Hepatocyte (in vitro differentiated cells): ENCODE results near the gene ITGB1. TPM values are rescaled to one million over a fixed set of nuclear protein-coding genes. Genes with fewer than 3 reads are reported as not detected.

Source experiments
- DNase-seq: peaks from one replicate; pipeline ENCODE4 v3.0.0-alpha.2; 2016; ENCODE audit warnings: low spot score
- H2AFZ ChIP-seq: fragments of 200-600 bp; sonication (generic); 2 replicates; pipeline ENCODE4 v1.6.0; 2016; ENCODE audit warnings: antibody characterized with exemption, mild to moderate bottlenecking
- H3K27ac ChIP-seq: fragments of 200-600 bp; sonication (generic); 2 replicates; pipeline ENCODE4 v1.5.1; 2016; ENCODE audit warnings: mild to moderate bottlenecking
- H3K27me3 ChIP-seq: fragments of 200-600 bp; sonication (generic); 2 replicates; pipeline ENCODE4 v1.6.1; 2016
- H3K36me3 ChIP-seq: fragments of 200-600 bp; sonication (generic); replicated peaks from 2 replicates; pipeline ENCODE4 v1.5.1; 2016; ENCODE audit warnings: low read depth; ENCODE audit not compliant: insufficient read depth
- H3K4me1 ChIP-seq: fragments of 200-600 bp; sonication (generic); 2 replicates; pipeline ENCODE4 v1.5.1; 2016; ENCODE audit warnings: mild to moderate bottlenecking, moderate library complexity; ENCODE audit not compliant: insufficient read depth
- H3K4me2 ChIP-seq: fragments of 200-600 bp; sonication (generic); 2 replicates; pipeline ENCODE4 v1.6.0; 2016
- H3K4me3 ChIP-seq: fragments of 200-600 bp; sonication (generic); 2 replicates; pipeline ENCODE4 v1.5.1; 2016; ENCODE audit warnings: mild to moderate bottlenecking
- H3K79me2 ChIP-seq: fragments of 200-600 bp; sonication (generic); 2 replicates; pipeline ENCODE4 v1.6.0; 2017; ENCODE audit warnings: mild to moderate bottlenecking
- H3K9me2 ChIP-seq: fragments of 200-600 bp; sonication (generic); replicated peaks from 2 replicates; pipeline ENCODE4 v1.6.0; 2017; ENCODE audit warnings: mild to moderate bottlenecking; ENCODE audit not compliant: insufficient read depth
- H3K9me3 ChIP-seq: fragments of 200-600 bp; sonication (generic); 2 replicates; pipeline ENCODE4 v1.5.1; 2016; ENCODE audit warnings: low read depth, mild to moderate bottlenecking
- H4K20me1 ChIP-seq: fragments of 200-600 bp; sonication (generic); 2 replicates; pipeline ENCODE4 v1.6.0; 2016; ENCODE audit warnings: mild to moderate bottlenecking; ENCODE audit not compliant: insufficient read depth, poor library complexity, severe bottlenecking
- EZH2 ChIP-seq: fragments of 200-600 bp; sonication (generic); IDR thresholded peaks from 2 replicates; pipeline ENCODE4 v1.6.1; 2016; ENCODE audit warnings: antibody characterized with exemption, mild to moderate bottlenecking, borderline replicate concordance
- EZH2phosphoT487 ChIP-seq: fragments of 200-600 bp; sonication (generic); IDR thresholded peaks from one replicate; pipeline ENCODE4 v1.6.1; 2018; ENCODE audit warnings: antibody characterized with exemption, mild to moderate bottlenecking, low read depth, moderate library complexity; ENCODE audit not compliant: unreplicated experiment, severe bottlenecking
- WGBS: methylation state at CpG from one replicate; pipeline ENCODE4 v1.1.6; 2016; ENCODE audit warnings: low lambda C conversion rate; ENCODE audit errors: missing lambda C conversion rate; 5-methylcytosine and 5-hydroxymethylcytosine counted together
- polyA plus RNA-seq: library from polyadenylated mRNA; unstranded; fragments of >200 nt; fragmentation: Nextera tagmentation; extraction: Ambion mirVana; gene quantifications from 2 replicates; pipeline ENCODE4 v1.2.1, GENCODE V29; 2016
- total RNA-seq: library from RNA; depleted of rRNA; stranded (reverse); fragments of >200 nt; gene quantifications from 2 replicates; pipeline ENCODE4 v1.2.3, GENCODE V29; 2014
- TF ChIP-seq, protein P1 (sequence below): fragments of 200-600 bp; sonication (generic); IDR thresholded peaks from 2 replicates; pipeline ENCODE4 v1.5.1; 2016; ENCODE audit warnings: antibody characterized with exemption, mild to moderate bottlenecking; ENCODE audit not compliant: poor library complexity

Gene ITGB1
- total and polyA plus RNA-seq, 2 experiments from 2014 or later, result 291 to 552 TPM

- 100% methylated on average over 1 of the region's 1 CpG for WGBS
- H3K27ac ChIP-seq, result no peak overlapping the region
- no peak overlapping the region for H3K4me2 ChIP-seq
- no peaks in the 10 kb centered on the region for H3K9me3 ChIP-seq
- H3K27me3 ChIP-seq, result no peaks in the 10 kb centered on the region
- peaks cover 93% of the 10 kb centered on the region for H3K79me2 ChIP-seq
- no peak overlapping the region for H2AFZ ChIP-seq
- peaks cover 16% of the 10 kb centered on the region for H3K4me1 ChIP-seq
- no peak overlapping the region for H3K4me3 ChIP-seq
- DNase-seq, result no peak
- TF ChIP-seq EZH2phosphoT487 (no peak), EZH2 (no peak)
- TF ChIP-seq, protein P1, sequence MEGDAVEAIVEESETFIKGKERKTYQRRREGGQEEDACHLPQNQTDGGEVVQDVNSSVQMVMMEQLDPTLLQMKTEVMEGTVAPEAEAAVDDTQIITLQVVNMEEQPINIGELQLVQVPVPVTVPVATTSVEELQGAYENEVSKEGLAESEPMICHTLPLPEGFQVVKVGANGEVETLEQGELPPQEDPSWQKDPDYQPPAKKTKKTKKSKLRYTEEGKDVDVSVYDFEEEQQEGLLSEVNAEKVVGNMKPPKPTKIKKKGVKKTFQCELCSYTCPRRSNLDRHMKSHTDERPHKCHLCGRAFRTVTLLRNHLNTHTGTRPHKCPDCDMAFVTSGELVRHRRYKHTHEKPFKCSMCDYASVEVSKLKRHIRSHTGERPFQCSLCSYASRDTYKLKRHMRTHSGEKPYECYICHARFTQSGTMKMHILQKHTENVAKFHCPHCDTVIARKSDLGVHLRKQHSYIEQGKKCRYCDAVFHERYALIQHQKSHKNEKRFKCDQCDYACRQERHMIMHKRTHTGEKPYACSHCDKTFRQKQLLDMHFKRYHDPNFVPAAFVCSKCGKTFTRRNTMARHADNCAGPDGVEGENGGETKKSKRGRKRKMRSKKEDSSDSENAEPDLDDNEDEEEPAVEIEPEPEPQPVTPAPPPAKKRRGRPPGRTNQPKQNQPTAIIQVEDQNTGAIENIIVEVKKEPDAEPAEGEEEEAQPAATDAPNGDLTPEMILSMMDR, result no peak
- no peaks in the 10 kb centered on the region for H3K9me2 ChIP-seq
- H3K36me3 ChIP-seq, result no peaks in the 10 kb centered on the region
- H4K20me1 ChIP-seq, result peaks cover 99% of the 10 kb centered on the region
Observed at GRCh38 chr10:32942081-32942480, 15.9 kb downstream of the ITGB1 start.

DNA sequence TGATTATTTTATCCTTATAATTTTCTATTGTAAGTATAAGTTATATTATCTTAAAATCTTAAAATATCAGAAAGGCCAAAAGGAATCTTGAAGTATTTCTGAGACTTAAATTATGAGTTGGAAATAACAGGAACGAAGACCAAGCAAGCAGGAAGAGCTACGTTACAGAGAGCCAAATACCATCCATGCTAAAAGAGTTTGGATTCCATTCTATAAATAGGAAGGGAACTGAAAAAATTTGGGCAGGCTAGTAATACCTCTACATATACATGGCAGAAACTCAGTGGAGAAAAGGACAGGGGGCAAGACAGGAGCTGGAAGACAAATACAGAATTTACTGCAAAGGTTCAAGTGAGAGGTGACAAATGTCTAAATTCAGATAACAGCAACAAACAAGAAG lies 16.7 kb downstream of the ITGB1 start:
- Histone ChIP-seq H3K9me2 (no peaks in the 10 kb centered on the region), H3K79me2 (peaks cover 93% of the 10 kb centered on the region), H2AFZ (no peak overlapping the region), H3K36me3 (no peaks in the 10 kb centered on the region), H3K4me3 (no peak overlapping the region), H3K4me1 (peaks cover 16% of the 10 kb centered on the region), H3K27me3 (no peaks in the 10 kb centered on the region), H4K20me1 (peaks cover 99% of the 10 kb centered on the region), H3K9me3 (no peaks in the 10 kb centered on the region), H3K4me2 (no peak overlapping the region), H3K27ac (no peak overlapping the region)
- 69% methylated on average over 2 of the region's 2 CpGs for WGBS
- no peak for DNase-seq
- TF ChIP-seq, protein P1, result no peak
- TF ChIP-seq EZH2phosphoT487 (no peak), EZH2 (no peak)

DNA sequence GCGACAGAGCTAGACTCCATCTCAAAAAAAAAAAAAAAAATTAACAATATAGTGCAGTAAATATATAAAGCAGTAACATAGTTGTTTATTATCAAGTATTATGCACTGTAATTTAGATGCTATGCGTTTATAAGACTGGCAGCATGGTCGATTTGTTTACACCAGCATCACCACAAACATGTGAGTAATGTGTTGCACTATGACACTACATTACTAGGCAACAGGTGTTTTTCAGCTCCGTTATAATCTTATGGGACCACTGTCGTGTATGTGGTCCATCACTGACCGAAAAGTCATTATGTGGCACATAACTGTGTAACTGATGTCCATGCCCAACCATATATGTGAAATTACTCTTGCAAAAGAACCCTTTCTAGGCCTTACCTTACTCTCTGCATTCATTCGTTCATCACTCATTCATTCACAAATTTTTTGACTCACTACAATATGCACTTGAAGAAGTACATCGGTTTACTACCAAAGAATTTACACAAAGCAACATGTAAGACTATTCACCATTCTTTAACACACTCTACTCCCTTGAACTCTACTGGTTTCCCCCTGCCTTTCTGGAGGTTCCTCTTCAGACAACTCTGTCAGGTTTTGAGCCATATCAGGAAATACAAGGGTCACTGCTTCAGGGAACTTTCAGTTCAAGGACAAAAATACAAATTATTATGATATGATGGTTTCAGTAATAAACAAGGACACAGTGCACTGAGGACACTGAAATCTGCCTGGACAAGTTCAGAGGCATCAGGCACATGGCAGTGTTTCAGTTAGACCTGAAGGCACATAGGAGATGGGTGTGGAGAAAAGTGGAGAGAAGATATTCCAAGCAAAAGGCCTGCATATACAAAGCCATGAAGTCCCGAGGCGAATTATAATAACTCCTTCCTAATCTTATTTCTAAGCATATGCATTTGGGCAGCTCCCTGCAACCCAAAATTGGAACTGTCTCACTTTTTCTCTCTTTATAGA lies 17.4 kb downstream of the ITGB1 start:
- H3K79me2 ChIP-seq, result peaks cover 93% of the 10 kb centered on the region
- H2AFZ ChIP-seq, result no peak overlapping the region
- peaks cover 16% of the 10 kb centered on the region for H3K4me1 ChIP-seq
- 90% methylated on average over 10 of the region's 10 CpGs for WGBS
- H3K4me2 ChIP-seq, result no peak overlapping the region
- H3K9me2 ChIP-seq, result no peaks in the 10 kb centered on the region
- H3K27me3 ChIP-seq, result no peaks in the 10 kb centered on the region
- no peaks in the 10 kb centered on the region for H3K9me3 ChIP-seq
- no peak for TF ChIP-seq EZH2phosphoT487
- no peak for TF ChIP-seq EZH2
- TF ChIP-seq, protein P1, result no peak
- H3K36me3 ChIP-seq, result no peaks in the 10 kb centered on the region
- no peak for DNase-seq
- peaks cover 99% of the 10 kb centered on the region for H4K20me1 ChIP-seq
- no peak overlapping the region for H3K27ac ChIP-seq
- H3K4me3 ChIP-seq, result no peak overlapping the region
